HG02970 (cell line): ENCODE data around the gene PPP2R2D.

Experiments
- ATAC-seq: cut with Tn5 transposase; IDR thresholded peaks from one replicate; pipeline ENCODE4 v1.9.1; 2021; ENCODE audit warnings: mild to moderate bottlenecking, moderate library complexity, moderate number of reproducible peaks; ENCODE audit not compliant: unreplicated experiment, low FRiP score

The PPP2R2D gene

GRCh38 chr10:131926253-131926652, 25.4 kb downstream of the PPP2R2D start:
- ATAC-seq = no peak

- ATAC-seq = no peak
Observed at GRCh38 chr10:131926743-131927595, 26.2 kb downstream of the PPP2R2D start.

- ATAC-seq = peak; percentile 59
Observed at GRCh38 chr10:131928248-131929095, 27.7 kb downstream of the PPP2R2D start.

GRCh38 chr10:131929122-131929845, 28.5 kb downstream of the PPP2R2D start:
- ATAC-seq = no peak

- no peak for ATAC-seq
Observed at GRCh38 chr10:131930150-131930549, 29.3 kb downstream of the PPP2R2D start.

GRCh38 chr10:131930586-131931330, 29.9 kb downstream of the PPP2R2D start:
- ATAC-seq = no peak

- no peak for ATAC-seq
Observed at GRCh38 chr10:131931981-131932380, 31.2 kb downstream of the PPP2R2D start.

GRCh38 chr10:131933016-131933695, 32.3 kb downstream of the PPP2R2D start:
- no peak for ATAC-seq

GRCh38 chr10:131933696-131934086, 32.9 kb downstream of the PPP2R2D start:
- no peak for ATAC-seq

- no peak for ATAC-seq
Observed at GRCh38 chr10:131934769-131935168, 34.0 kb downstream of the PPP2R2D start.

- ATAC-seq = no peak
Observed at GRCh38 chr10:131935260-131935659, 34.5 kb downstream of the PPP2R2D start.

GRCh38 chr10:131936294-131936693, 35.5 kb downstream of the PPP2R2D start:
- no peak for ATAC-seq

GRCh38 chr10:131936736-131937135, 35.9 kb downstream of the PPP2R2D start:
- ATAC-seq = no peak

GRCh38 chr10:131937836-131938235, 37.0 kb downstream of the PPP2R2D start:
- no peak for ATAC-seq

- no peak for ATAC-seq
Observed at GRCh38 chr10:131938681-131939080, 37.9 kb downstream of the PPP2R2D start.

GRCh38 chr10:131942455-131942854, 41.6 kb downstream of the PPP2R2D start:
- no peak for ATAC-seq

GRCh38 chr10:131943021-131943814, 42.4 kb downstream of the PPP2R2D start:
- no peak for ATAC-seq

- no peak for ATAC-seq
Observed at GRCh38 chr10:131944412-131944811, 43.6 kb downstream of the PPP2R2D start.
